ENCODE measurements around the gene PRPH.

Gene PRPH

GRCh38 chr12:49339464-49339861, 44.5 kb downstream of the PRPH start:
- H3K4me1 ChIP-seq (ENCODE audit: control insufficient read depth, insufficient read depth, low read length) = peaks cover 17% of the 10 kb centered on the region
- peaks cover 92% of the 10 kb centered on the region for H3K27me3 ChIP-seq (ENCODE audit: control insufficient read depth, insufficient read depth, low read length)
- no peak overlapping the region for H3K4me3 ChIP-seq (ENCODE audit: low read depth, low read length)
- no peaks in the 10 kb centered on the region for H3K9me3 ChIP-seq (ENCODE audit: control insufficient read depth, insufficient read depth, low read length)
- no peaks in the 10 kb centered on the region for H3K36me3 ChIP-seq (ENCODE audit: control insufficient read depth, insufficient read depth, low read length)
- no peak overlapping the region for H3K9ac ChIP-seq (ENCODE audit: low read depth, low read length)

GRCh38 chr12:49340095-49340870, 45.3 kb downstream of the PRPH start:
- H3K4me1 ChIP-seq (ENCODE audit: control insufficient read depth, insufficient read depth, low read length) = peaks cover 17% of the 10 kb centered on the region
- no peaks in the 10 kb centered on the region for H3K36me3 ChIP-seq (ENCODE audit: control insufficient read depth, insufficient read depth, low read length)
- H3K27me3 ChIP-seq (ENCODE audit: control insufficient read depth, insufficient read depth, low read length) = peaks cover 91% of the 10 kb centered on the region
- H3K9ac ChIP-seq (ENCODE audit: low read depth, low read length) = no peak overlapping the region
- H3K9me3 ChIP-seq (ENCODE audit: control insufficient read depth, insufficient read depth, low read length) = no peaks in the 10 kb centered on the region
- H3K4me3 ChIP-seq (ENCODE audit: low read depth, low read length) = peak overlapping the region; percentile 62

GRCh38 chr12:49340971-49341776, 46.2 kb downstream of the PRPH start:
- H3K4me1 ChIP-seq (ENCODE audit: control insufficient read depth, insufficient read depth, low read length) = peaks cover 17% of the 10 kb centered on the region
- no peaks in the 10 kb centered on the region for H3K36me3 ChIP-seq (ENCODE audit: control insufficient read depth, insufficient read depth, low read length)
- peak overlapping the region; percentile 62 for H3K4me3 ChIP-seq (ENCODE audit: low read depth, low read length)
- H3K9me3 ChIP-seq (ENCODE audit: control insufficient read depth, insufficient read depth, low read length) = no peaks in the 10 kb centered on the region
- peaks cover 90% of the 10 kb centered on the region for H3K27me3 ChIP-seq (ENCODE audit: control insufficient read depth, insufficient read depth, low read length)
- no peak overlapping the region for H3K9ac ChIP-seq (ENCODE audit: low read depth, low read length)

- Histone ChIP-seq H3K9ac (ENCODE audit: low read depth, low read length) (no peak overlapping the region), H3K9me3 (ENCODE audit: control insufficient read depth, insufficient read depth, low read length) (no peaks in the 10 kb centered on the region), H3K4me3 (ENCODE audit: low read depth, low read length) (peak overlapping the region; percentile 62), H3K36me3 (ENCODE audit: control insufficient read depth, insufficient read depth, low read length) (no peaks in the 10 kb centered on the region), H3K27me3 (ENCODE audit: control insufficient read depth, insufficient read depth, low read length) (peaks cover 90% of the 10 kb centered on the region), H3K4me1 (ENCODE audit: control insufficient read depth, insufficient read depth, low read length) (peaks cover 17% of the 10 kb centered on the region)
These were observed 46.8 kb downstream of the PRPH start for GRCh38 chr12:49341777-49342065.

- Histone ChIP-seq H3K4me3 (ENCODE audit: low read depth, low read length) (peak overlapping the region; percentile 62), H3K36me3 (ENCODE audit: control insufficient read depth, insufficient read depth, low read length) (no peaks in the 10 kb centered on the region), H3K27me3 (ENCODE audit: control insufficient read depth, insufficient read depth, low read length) (peaks cover 92% of the 10 kb centered on the region), H3K9ac (ENCODE audit: low read depth, low read length) (no peak overlapping the region), H3K9me3 (ENCODE audit: control insufficient read depth, insufficient read depth, low read length) (no peaks in the 10 kb centered on the region), H3K4me1 (ENCODE audit: control insufficient read depth, insufficient read depth, low read length) (peaks cover 20% of the 10 kb centered on the region)
These were observed 47.3 kb downstream of the PRPH start for GRCh38 chr12:49342066-49342913.

- H3K27me3 ChIP-seq (ENCODE audit: control insufficient read depth, insufficient read depth, low read length) = peaks cover 91% of the 10 kb centered on the region
- H3K4me1 ChIP-seq (ENCODE audit: control insufficient read depth, insufficient read depth, low read length) = peaks cover 22% of the 10 kb centered on the region
- H3K9me3 ChIP-seq (ENCODE audit: control insufficient read depth, insufficient read depth, low read length) = no peaks in the 10 kb centered on the region
- H3K36me3 ChIP-seq (ENCODE audit: control insufficient read depth, insufficient read depth, low read length) = no peaks in the 10 kb centered on the region
- peak overlapping the region; percentile 62 for H3K4me3 ChIP-seq (ENCODE audit: low read depth, low read length)
- H3K9ac ChIP-seq (ENCODE audit: low read depth, low read length) = no peak overlapping the region
These were observed 48.2 kb downstream of the PRPH start for GRCh38 chr12:49342914-49343731.

- Histone ChIP-seq H3K4me3 (ENCODE audit: low read depth, low read length) (peak overlapping the region; percentile 18), H3K4me1 (ENCODE audit: control insufficient read depth, insufficient read depth, low read length) (peaks cover 20% of the 10 kb centered on the region), H3K9me3 (ENCODE audit: control insufficient read depth, insufficient read depth, low read length) (no peaks in the 10 kb centered on the region), H3K9ac (ENCODE audit: low read depth, low read length) (no peak overlapping the region), H3K27me3 (ENCODE audit: control insufficient read depth, insufficient read depth, low read length) (peaks cover 91% of the 10 kb centered on the region), H3K36me3 (ENCODE audit: control insufficient read depth, insufficient read depth, low read length) (no peaks in the 10 kb centered on the region)
These were observed 49.6 kb downstream of the PRPH start for GRCh38 chr12:49344486-49345050.

GRCh38 chr12:49345051-49345824, 50.3 kb downstream of the PRPH start:
- Histone ChIP-seq H3K4me1 (ENCODE audit: control insufficient read depth, insufficient read depth, low read length) (peaks cover 18% of the 10 kb centered on the region), H3K36me3 (ENCODE audit: control insufficient read depth, insufficient read depth, low read length) (no peaks in the 10 kb centered on the region), H3K9ac (ENCODE audit: low read depth, low read length) (no peak overlapping the region), H3K27me3 (ENCODE audit: control insufficient read depth, insufficient read depth, low read length) (peaks cover 87% of the 10 kb centered on the region), H3K4me3 (ENCODE audit: low read depth, low read length) (peak overlapping the region; percentile 52), H3K9me3 (ENCODE audit: control insufficient read depth, insufficient read depth, low read length) (no peaks in the 10 kb centered on the region)

GRCh38 chr12:49345825-49346658, 51.1 kb downstream of the PRPH start:
- Histone ChIP-seq H3K9ac (ENCODE audit: low read depth, low read length) (no peak overlapping the region), H3K4me1 (ENCODE audit: control insufficient read depth, insufficient read depth, low read length) (peaks cover 13% of the 10 kb centered on the region), H3K9me3 (ENCODE audit: control insufficient read depth, insufficient read depth, low read length) (no peaks in the 10 kb centered on the region), H3K36me3 (ENCODE audit: control insufficient read depth, insufficient read depth, low read length) (no peaks in the 10 kb centered on the region), H3K4me3 (ENCODE audit: low read depth, low read length) (peak overlapping the region; percentile 52), H3K27me3 (ENCODE audit: control insufficient read depth, insufficient read depth, low read length) (peaks cover 79% of the 10 kb centered on the region)

Data from iPS-15b (cell line).